HepG2 (cell line): ENCODE results near the gene CAT. TPM values are rescaled to one million over a fixed set of nuclear protein-coding genes. Genes with fewer than 3 reads are reported as not detected.
A peak's percentile ranks its signal among the peaks of the same experiment; 100 is the strongest.

Source experiments
- BCL6 ChIP-seq: IDR thresholded peaks from 2 replicates; pipeline ENCODE4 v1.6.1; 2016; ENCODE audit warnings: missing genetic modification reagents, missing compliant biosample characterization
- CBFB ChIP-seq: sonication (generic); formaldehyde crosslinking; IDR thresholded peaks from 2 replicates; pipeline ENCODE4 v1.4.0; 2020; ENCODE audit warnings: missing genetic modification reagents
- CEBPZ ChIP-seq: IDR thresholded peaks from 2 replicates; pipeline ENCODE4 v1.6.1; 2012; ENCODE audit warnings: low read length, improper control_type of control experiment
- E2F2 ChIP-seq: sonication (generic); formaldehyde crosslinking; IDR thresholded peaks from 2 replicates; pipeline ENCODE4 v1.4.0; 2020; ENCODE audit warnings: missing genetic modification reagents, borderline replicate concordance
- EEA1 ChIP-seq: sonication (generic); formaldehyde crosslinking; IDR thresholded peaks from 2 replicates; pipeline ENCODE4 v1.5.1; 2020; ENCODE audit warnings: mild to moderate bottlenecking, missing genetic modification reagents, borderline replicate concordance
- FOXK1 ChIP-seq: sonication (generic); formaldehyde crosslinking; IDR thresholded peaks from 2 replicates; pipeline ENCODE4 v1.4.0; 2020; ENCODE audit warnings: low read depth, missing genetic modification reagents, borderline replicate concordance
- GMEB2 ChIP-seq: IDR thresholded peaks from 2 replicates; pipeline ENCODE4 v1.6.1; 2016; ENCODE audit warnings: missing biosample characterization, missing genetic modification reagents, low read depth
- GZF1 ChIP-seq: sonication (generic); formaldehyde crosslinking; IDR thresholded peaks from 2 replicates; pipeline ENCODE4 v1.5.1; 2020; ENCODE audit warnings: mild to moderate bottlenecking, missing genetic modification reagents
- HNRNPH1 ChIP-seq: fragments of 200-400 bp; formaldehyde crosslinking; optimal IDR thresholded peaks from 2 replicates; pipeline ENCODE3; 2017; ENCODE audit warnings: mild to moderate bottlenecking, low read depth, low read length
- PHF21A ChIP-seq: sonication (generic); formaldehyde crosslinking; IDR thresholded peaks from 2 replicates; pipeline ENCODE4 v1.5.0; 2020; ENCODE audit warnings: mild to moderate bottlenecking, missing genetic modification reagents
- RELA ChIP-seq: sonication (generic); formaldehyde crosslinking; IDR thresholded peaks from 2 replicates; pipeline ENCODE4 v1.4.0; 2020; ENCODE audit warnings: missing genetic modification reagents
- ZNF280B ChIP-seq: sonication (generic); formaldehyde crosslinking; IDR thresholded peaks from 2 replicates; pipeline ENCODE4 v1.5.0; 2020; ENCODE audit warnings: missing genetic modification reagents, mild to moderate bottlenecking, borderline replicate concordance
- ZNF343 ChIP-seq: sonication (generic); formaldehyde crosslinking; IDR thresholded peaks from 2 replicates; pipeline ENCODE4 v1.4.0; 2020; ENCODE audit warnings: mild to moderate bottlenecking, missing genetic modification reagents
- ZNF674 ChIP-seq: sonication (generic); formaldehyde crosslinking; IDR thresholded peaks from 2 replicates; pipeline ENCODE4 v1.5.0; 2020; ENCODE audit warnings: low read depth, mild to moderate bottlenecking, missing genetic modification reagents
- ZNF800 ChIP-seq: sonication (generic); formaldehyde crosslinking; IDR thresholded peaks from 2 replicates; pipeline ENCODE4 v1.4.0; 2020; ENCODE audit warnings: missing genetic modification reagents
- ZSCAN20 ChIP-seq: sonication (generic); formaldehyde crosslinking; IDR thresholded peaks from 2 replicates; pipeline ENCODE4 v1.4.0; 2020; ENCODE audit warnings: missing genetic modification reagents, mild to moderate bottlenecking, borderline replicate concordance
- polyA plus RNA-seq, 8 experiments: library from polyadenylated mRNA; depleted of rRNA in 3 of 8; stranded (reverse) in 7 of 8; unstranded in 1 of 8; fragments of >200 nt; fragmentation: Illumina TruSeq in 4 of 8; extraction: Trizol in 4 of 8; gene quantifications; 2 replicates each; pipeline versions ENCODE4 v1.2.1 to v1.2.3, GENCODE V29; 2011 to 2016; ENCODE audit warnings: low read depth in 4 of 8, missing spikeins in 1 of 8, mixed read lengths in 1 of 8; ENCODE audit not compliant: insufficient read depth in 1 of 8
- total RNA-seq, 5 experiments: library from RNA; depleted of rRNA; stranded (reverse); fragments of >200 nt; fragmentation: Illumina TruSeq; extraction: Trizol; gene quantifications; 2 replicates each; pipeline ENCODE4 v1.2.3, GENCODE V29; 2016; ENCODE audit warnings: low read depth in 1 of 5

CAT gene
- total and polyA plus RNA-seq, 2 of the 13 experiments (the other 11 are each of a cell fraction or from before 2014, with no cell fraction given), result 107 to 136 TPM

GRCh38 chr11:34427186-34427805, 11.4 kb upstream of the CAT start (continued):
- TF ChIP-seq ZNF800 (CRISPR knock-in tag) (no peak), CEBPZ (no peak), FOXK1 (CRISPR knock-in tag) (peak; percentile 93; the same call in 1 of the 2 replicates), EEA1 (CRISPR knock-in tag) (no peak), RELA (CRISPR knock-in tag) (no peak), HNRNPH1 (no peak), ZSCAN20 (CRISPR knock-in tag) (no peak), GMEB2 (CRISPR knock-in tag) (no peak), ZNF280B (CRISPR knock-in tag) (no peak), BCL6 (peak; percentile 97), ZNF674 (no peak), E2F2 (no peak), CBFB (CRISPR knock-in tag) (0 out of 2 replicates have a peak, but pooled peaks have one; percentile 34), PHF21A (CRISPR knock-in tag) (0 out of 2 replicates have a peak, but pooled peaks have one; percentile 35), GZF1 (CRISPR knock-in tag) (no peak), ZNF343 (no peak)
